ENCODE measurements around the gene SKAP2. TPM values are rescaled to one million over a fixed set of nuclear protein-coding genes. Genes with fewer than 3 reads are reported as not detected.

The SKAP2 gene
- total RNA-seq, 1 experiment from 2014 or later, result 0.56 TPM

- intact Hi-C loops (cut with micrococcal nuclease; ENCODE audit: unreplicated experiment), result no loop called here
- no peaks in the 10 kb centered on the region for H3K36me3 ChIP-seq (ENCODE audit: insufficient read depth, low read length, poor library complexity, severe bottlenecking)
- ChIA-PET POLR2A (ENCODE audit: low non-redundant PET) (no interaction called here), CTCF (no interaction called here)
- H3K27me3 ChIP-seq (replicated peaks; ENCODE audit: insufficient read depth, low read depth, low read length, poor library complexity), result peaks cover 49% of the 10 kb centered on the region
- no peak overlapping the region for H3K27ac ChIP-seq (ENCODE audit: low read depth, low read length, poor library complexity, severe bottlenecking)
- H3K4me1 ChIP-seq (ENCODE audit: insufficient read depth, low read length, poor library complexity, severe bottlenecking), result no peaks in the 10 kb centered on the region
- no peak overlapping the region for H3K4me3 ChIP-seq (ENCODE audit: low read depth, low read length, poor library complexity, severe bottlenecking)
- no peaks in the 10 kb centered on the region for H3K9me3 ChIP-seq (ENCODE audit: low read depth, low read length, poor library complexity, severe bottlenecking)
- no peak for DNase-seq (ENCODE audit: low spot score)
- no peak for TF ChIP-seq EZH2 (IDR thresholded peaks at IDR 0.05; ENCODE audit: borderline replicate concordance, low read depth, low read length, poor library complexity, severe bottlenecking)
- TF ChIP-seq, protein P1, sequence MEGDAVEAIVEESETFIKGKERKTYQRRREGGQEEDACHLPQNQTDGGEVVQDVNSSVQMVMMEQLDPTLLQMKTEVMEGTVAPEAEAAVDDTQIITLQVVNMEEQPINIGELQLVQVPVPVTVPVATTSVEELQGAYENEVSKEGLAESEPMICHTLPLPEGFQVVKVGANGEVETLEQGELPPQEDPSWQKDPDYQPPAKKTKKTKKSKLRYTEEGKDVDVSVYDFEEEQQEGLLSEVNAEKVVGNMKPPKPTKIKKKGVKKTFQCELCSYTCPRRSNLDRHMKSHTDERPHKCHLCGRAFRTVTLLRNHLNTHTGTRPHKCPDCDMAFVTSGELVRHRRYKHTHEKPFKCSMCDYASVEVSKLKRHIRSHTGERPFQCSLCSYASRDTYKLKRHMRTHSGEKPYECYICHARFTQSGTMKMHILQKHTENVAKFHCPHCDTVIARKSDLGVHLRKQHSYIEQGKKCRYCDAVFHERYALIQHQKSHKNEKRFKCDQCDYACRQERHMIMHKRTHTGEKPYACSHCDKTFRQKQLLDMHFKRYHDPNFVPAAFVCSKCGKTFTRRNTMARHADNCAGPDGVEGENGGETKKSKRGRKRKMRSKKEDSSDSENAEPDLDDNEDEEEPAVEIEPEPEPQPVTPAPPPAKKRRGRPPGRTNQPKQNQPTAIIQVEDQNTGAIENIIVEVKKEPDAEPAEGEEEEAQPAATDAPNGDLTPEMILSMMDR (conservative IDR thresholded peaks at IDR 0.05; ENCODE audit: low read depth, low read length), result no peak
- BruUV-seq (replicated peaks), result no TSS peak
Observed at GRCh38 chr7:26714006-26714405, 150.4 kb downstream of the SKAP2 start.

- H3K9me3 ChIP-seq (ENCODE audit: low read depth, low read length, poor library complexity, severe bottlenecking), result no peaks in the 10 kb centered on the region
- intact Hi-C loops (cut with micrococcal nuclease; ENCODE audit: unreplicated experiment), result no loop called here
- H3K36me3 ChIP-seq (ENCODE audit: insufficient read depth, low read length, poor library complexity, severe bottlenecking), result no peaks in the 10 kb centered on the region
- TF ChIP-seq EZH2 (IDR thresholded peaks at IDR 0.05; ENCODE audit: borderline replicate concordance, low read depth, low read length, poor library complexity, severe bottlenecking), result no peak
- TF ChIP-seq, protein P1 (conservative IDR thresholded peaks at IDR 0.05; ENCODE audit: low read depth, low read length), result no peak
- DNase-seq (ENCODE audit: low spot score), result no peak
- H3K27ac ChIP-seq (ENCODE audit: low read depth, low read length, poor library complexity, severe bottlenecking), result no peak overlapping the region
- ChIA-PET POLR2A (ENCODE audit: low non-redundant PET) (no interaction called here), CTCF (no interaction called here)
- no peaks in the 10 kb centered on the region for H3K4me1 ChIP-seq (ENCODE audit: insufficient read depth, low read length, poor library complexity, severe bottlenecking)
- peaks cover 52% of the 10 kb centered on the region for H3K27me3 ChIP-seq (replicated peaks; ENCODE audit: insufficient read depth, low read depth, low read length, poor library complexity)
- no TSS peak for BruUV-seq (replicated peaks)
- H3K4me3 ChIP-seq (ENCODE audit: low read depth, low read length, poor library complexity, severe bottlenecking), result no peak overlapping the region
Observed at GRCh38 chr7:26709210-26709990, 155.0 kb downstream of the SKAP2 start.

DNA sequence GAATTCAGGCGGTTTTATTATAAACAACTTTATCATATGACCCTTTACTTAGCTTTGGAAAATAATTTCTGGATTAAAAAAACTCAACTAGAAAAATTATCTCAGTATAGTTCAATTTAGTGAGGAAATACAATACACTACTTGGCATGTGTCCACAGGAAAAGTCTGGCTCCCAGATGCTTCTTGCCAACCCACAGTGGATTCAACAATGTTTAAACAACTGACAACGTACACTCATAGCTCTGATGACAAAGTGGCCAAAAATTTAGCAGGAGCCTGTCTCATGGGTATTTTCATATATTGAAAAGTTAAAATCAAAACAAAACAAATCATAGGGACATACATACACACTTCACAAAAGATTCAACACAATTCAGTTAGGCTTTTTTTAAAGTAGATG lies 158.8 kb downstream of the SKAP2 start:
- Histone ChIP-seq H3K4me1 (ENCODE audit: insufficient read depth, low read length, poor library complexity, severe bottlenecking) (no peaks in the 10 kb centered on the region), H3K36me3 (ENCODE audit: insufficient read depth, low read length, poor library complexity, severe bottlenecking) (no peaks in the 10 kb centered on the region), H3K27ac (ENCODE audit: low read depth, low read length, poor library complexity, severe bottlenecking) (no peak overlapping the region), H3K9me3 (ENCODE audit: low read depth, low read length, poor library complexity, severe bottlenecking) (no peaks in the 10 kb centered on the region), H3K27me3 (replicated peaks; ENCODE audit: insufficient read depth, low read depth, low read length, poor library complexity) (peaks cover 48% of the 10 kb centered on the region), H3K4me3 (ENCODE audit: low read depth, low read length, poor library complexity, severe bottlenecking) (no peak overlapping the region)
- CTCF ChIA-PET, result no interaction called here
- peak; percentile 10 for DNase-seq (ENCODE audit: low spot score)
- POLR2A ChIA-PET (ENCODE audit: low non-redundant PET), result interaction anchor here (0.6 kb wide), 1 partner anchor 25 kb away, joined by 3 read pairs; no protein-coding TSS in a partner anchor
- no TSS peak for BruUV-seq (replicated peaks)
- intact Hi-C loops (cut with micrococcal nuclease; ENCODE audit: unreplicated experiment), result no loop called here
- TF ChIP-seq EZH2 (IDR thresholded peaks at IDR 0.05; ENCODE audit: borderline replicate concordance, low read depth, low read length, poor library complexity, severe bottlenecking), result no peak
- TF ChIP-seq, protein P1 (conservative IDR thresholded peaks at IDR 0.05; ENCODE audit: low read depth, low read length), result no peak
